Measurements from ENCODE around the gene DAPK1. TPM values are rescaled to one million over a fixed set of nuclear protein-coding genes. Genes with fewer than 3 reads are reported as not detected.

Gene DAPK1
- polyA plus RNA-seq, 1 of the 3 experiments (the other 2 are of a cell fraction) = 0.61 TPM

- no peak for TF ChIP-seq USF2 (IDR thresholded peaks at IDR 0.05; ENCODE audit: borderline replicate concordance, low read depth, low read length)
- no peak for TF ChIP-seq NFIC (IDR thresholded peaks at IDR 0.05; ENCODE audit: borderline replicate concordance)
Observed at GRCh38 chr9:87531370-87532295, 34.0 kb downstream of the DAPK1 start (continued).

GRCh38 chr9:87533271-87533670 is 35.6 kb downstream of the DAPK1 start:
- 56% methylated on average over 2 of the region's 2 CpGs for WGBS (ENCODE audit: low lambda C conversion rate)
- H3K4me2 ChIP-seq = no peak overlapping the region
- peaks cover 15 to 34% of the 10 kb centered on the region in 2 experiments; a peak in 3 of 4 replicates for H3K4me1 ChIP-seq (ENCODE audit: control insufficient read depth in 1 of 2, insufficient read depth in 2 of 2, low read depth in 1 of 2, low read length in 1 of 2)
- ChIA-PET POLR2A (no interaction called here), CTCF (interaction anchor here (1.6 kb wide), 1 partner anchor 36 kb away, joined by 3 read pairs; the partner anchor contains the start of gene DAPK1)
- TF ChIP-seq MEF2A (IDR thresholded peaks at IDR 0.05; ENCODE audit: borderline replicate concordance, low read depth) (no peak), FOXJ3 (CRISPR knock-in tag; IDR thresholded peaks at IDR 0.05) (no peak), CHD2 (IDR thresholded peaks at IDR 0.05; ENCODE audit: low read length, partially characterized antibody) (no peak), USF1 (IDR thresholded peaks at IDR 0.05; ENCODE audit: borderline replicate concordance, low read depth) (no peak), FOXM1 (IDR thresholded peaks at IDR 0.05; ENCODE audit: low read depth) (no peak), YY1 (IDR thresholded peaks at IDR 0.05; ENCODE audit: low read depth) (no peak), RCOR1 (IDR thresholded peaks at IDR 0.05; ENCODE audit: low read length) (no peak)
- H2AFZ ChIP-seq (ENCODE audit: low read depth) = no peak overlapping the region
- no peaks in the 10 kb centered on the region for H3K27me3 ChIP-seq (ENCODE audit: insufficient read depth)
- no peaks in the 10 kb centered on the region for H3K9me3 ChIP-seq
- no peaks in the 10 kb centered on the region for H3F3A ChIP-seq (replicated peaks; ENCODE audit: insufficient read depth)
- no peaks in the 10 kb centered on the region for H3K36me3 ChIP-seq (replicated peaks in 1 of 2; ENCODE audit: control insufficient read depth in 1 of 2, insufficient read depth in 2 of 2, low read length in 1 of 2)
- no peaks in the 10 kb centered on the region for H3K79me2 ChIP-seq (ENCODE audit: insufficient read depth)
- peak overlapping the region in 1 of 2 experiments; percentile 43; a peak in 2 of 4 replicates for H3K27ac ChIP-seq (ENCODE audit: low read depth in 2 of 2, low read length in 1 of 2)
- no peaks in the 10 kb centered on the region for H4K20me1 ChIP-seq (ENCODE audit: insufficient read depth)
- H3K9ac ChIP-seq = no peak overlapping the region
- H3K4me3 ChIP-seq (ENCODE audit: low read depth in 2 of 2, low read length in 1 of 2) = no peak overlapping the region
- no peak for DNase-seq
- H3K9me2 ChIP-seq = no peaks in the 10 kb centered on the region

- Histone ChIP-seq H3K9me2 (no peaks in the 10 kb centered on the region), H3K9me3 (no peaks in the 10 kb centered on the region), H3K27me3 (ENCODE audit: insufficient read depth) (no peaks in the 10 kb centered on the region), H3K36me3 (replicated peaks in 1 of 2; ENCODE audit: control insufficient read depth in 1 of 2, insufficient read depth in 2 of 2, low read length in 1 of 2) (no peaks in the 10 kb centered on the region), H3K27ac (ENCODE audit: low read depth in 2 of 2, low read length in 1 of 2) (no peak overlapping the region; a peak in 1 of 4 replicates), H3K79me2 (ENCODE audit: insufficient read depth) (no peaks in the 10 kb centered on the region), H4K20me1 (ENCODE audit: insufficient read depth) (no peaks in the 10 kb centered on the region), H3F3A (replicated peaks; ENCODE audit: insufficient read depth) (no peaks in the 10 kb centered on the region), H3K4me1 (ENCODE audit: control insufficient read depth in 1 of 2, insufficient read depth in 2 of 2, low read depth in 1 of 2, low read length in 1 of 2) (peaks cover 15 to 34% of the 10 kb centered on the region in 2 experiments; a peak in 3 of 4 replicates), H2AFZ (ENCODE audit: low read depth) (no peak overlapping the region), H3K9ac (no peak overlapping the region), H3K4me3 (ENCODE audit: low read depth in 2 of 2, low read length in 1 of 2) (no peak overlapping the region), H3K4me2 (no peak overlapping the region)
- no peak for TF ChIP-seq TCF12 (IDR thresholded peaks at IDR 0.05)
- 70% methylated on average over 4 of the region's 4 CpGs for WGBS (ENCODE audit: low lambda C conversion rate)
- DNase-seq = no peak
- ChIA-PET POLR2A (no interaction called here), CTCF (interaction anchor here (1.6 kb wide), 1 partner anchor 36 kb away, joined by 3 read pairs; the partner anchor contains the start of gene DAPK1)
Observed at GRCh38 chr9:87534036-87534435, 36.4 kb downstream of the DAPK1 start.

All from SK-N-SH (cell line).